ENCODE results near the gene DGUOK.
A peak's percentile ranks its signal among the peaks of the same experiment; 100 is the strongest.

Gene DGUOK

DNA sequence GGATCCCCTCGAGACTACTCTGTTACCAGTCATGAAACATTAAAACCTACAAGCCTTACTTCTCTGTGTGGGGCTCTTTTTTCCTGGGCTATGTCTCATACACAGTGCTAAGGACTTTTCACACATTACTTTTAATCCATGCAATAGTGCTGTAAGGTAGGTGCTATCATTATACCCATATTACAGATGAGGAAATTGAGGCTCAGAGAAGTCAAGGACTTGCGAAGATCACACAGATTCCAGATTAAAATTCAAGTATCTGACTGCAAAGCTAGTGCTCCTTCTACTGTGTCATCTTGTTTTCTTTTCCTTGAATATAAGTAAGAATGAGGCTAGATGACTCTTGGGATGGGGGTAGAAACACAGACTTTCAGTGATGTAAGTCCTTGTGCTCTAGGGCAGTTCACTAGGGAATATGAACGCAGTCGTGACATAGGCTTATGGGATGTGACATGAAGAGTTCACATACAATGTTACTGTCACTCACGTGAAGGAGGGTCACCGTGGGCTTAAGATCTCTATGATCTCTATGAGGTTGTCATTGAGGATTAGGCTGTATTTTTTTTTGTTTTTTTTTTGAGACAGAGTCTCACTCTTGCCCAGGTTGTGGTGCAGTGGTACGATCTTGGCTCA lies 7.0 kb upstream of the DGUOK start:
- no peak overlapping the region for H3K27ac ChIP-seq
- TF ChIP-seq, protein P1, sequence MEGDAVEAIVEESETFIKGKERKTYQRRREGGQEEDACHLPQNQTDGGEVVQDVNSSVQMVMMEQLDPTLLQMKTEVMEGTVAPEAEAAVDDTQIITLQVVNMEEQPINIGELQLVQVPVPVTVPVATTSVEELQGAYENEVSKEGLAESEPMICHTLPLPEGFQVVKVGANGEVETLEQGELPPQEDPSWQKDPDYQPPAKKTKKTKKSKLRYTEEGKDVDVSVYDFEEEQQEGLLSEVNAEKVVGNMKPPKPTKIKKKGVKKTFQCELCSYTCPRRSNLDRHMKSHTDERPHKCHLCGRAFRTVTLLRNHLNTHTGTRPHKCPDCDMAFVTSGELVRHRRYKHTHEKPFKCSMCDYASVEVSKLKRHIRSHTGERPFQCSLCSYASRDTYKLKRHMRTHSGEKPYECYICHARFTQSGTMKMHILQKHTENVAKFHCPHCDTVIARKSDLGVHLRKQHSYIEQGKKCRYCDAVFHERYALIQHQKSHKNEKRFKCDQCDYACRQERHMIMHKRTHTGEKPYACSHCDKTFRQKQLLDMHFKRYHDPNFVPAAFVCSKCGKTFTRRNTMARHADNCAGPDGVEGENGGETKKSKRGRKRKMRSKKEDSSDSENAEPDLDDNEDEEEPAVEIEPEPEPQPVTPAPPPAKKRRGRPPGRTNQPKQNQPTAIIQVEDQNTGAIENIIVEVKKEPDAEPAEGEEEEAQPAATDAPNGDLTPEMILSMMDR (conservative IDR thresholded peaks at IDR 0.05) = no peak

- no peak overlapping the region for H3K27ac ChIP-seq
- TF ChIP-seq, protein P1 (conservative IDR thresholded peaks at IDR 0.05) = peak; percentile 34; the same call in 1 of the 2 replicates
These were observed 5.8 kb upstream of the DGUOK start for GRCh38 chr2:73920577-73921545.

DNA sequence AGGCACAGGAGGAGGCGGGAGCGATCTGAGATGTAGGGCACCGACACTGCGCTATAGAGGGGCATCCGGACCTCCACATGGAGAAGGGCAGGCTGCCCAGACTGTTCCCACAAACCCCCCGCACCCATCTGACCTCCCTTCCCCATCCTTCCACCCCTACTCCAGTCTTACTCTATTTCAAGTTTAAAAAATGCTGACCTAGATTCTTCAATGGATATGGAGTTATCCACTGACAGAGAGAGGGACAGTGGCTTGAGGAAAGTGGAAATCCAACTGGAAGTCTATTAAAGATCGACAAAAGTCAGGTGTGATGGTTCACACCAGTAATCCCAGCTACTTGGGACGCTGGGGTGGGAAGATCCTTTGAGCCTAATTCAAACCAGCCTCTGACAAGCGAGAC lies 5.1 kb upstream of the DGUOK start:
- H3K27ac ChIP-seq = no peak overlapping the region
- TF ChIP-seq, protein P1 (conservative IDR thresholded peaks at IDR 0.05) = no peak

- no peak overlapping the region for H3K27ac ChIP-seq
- TF ChIP-seq, protein P1 (conservative IDR thresholded peaks at IDR 0.05) = no peak
These were observed 4.0 kb upstream of the DGUOK start for GRCh38 chr2:73922681-73923080.

DNA sequence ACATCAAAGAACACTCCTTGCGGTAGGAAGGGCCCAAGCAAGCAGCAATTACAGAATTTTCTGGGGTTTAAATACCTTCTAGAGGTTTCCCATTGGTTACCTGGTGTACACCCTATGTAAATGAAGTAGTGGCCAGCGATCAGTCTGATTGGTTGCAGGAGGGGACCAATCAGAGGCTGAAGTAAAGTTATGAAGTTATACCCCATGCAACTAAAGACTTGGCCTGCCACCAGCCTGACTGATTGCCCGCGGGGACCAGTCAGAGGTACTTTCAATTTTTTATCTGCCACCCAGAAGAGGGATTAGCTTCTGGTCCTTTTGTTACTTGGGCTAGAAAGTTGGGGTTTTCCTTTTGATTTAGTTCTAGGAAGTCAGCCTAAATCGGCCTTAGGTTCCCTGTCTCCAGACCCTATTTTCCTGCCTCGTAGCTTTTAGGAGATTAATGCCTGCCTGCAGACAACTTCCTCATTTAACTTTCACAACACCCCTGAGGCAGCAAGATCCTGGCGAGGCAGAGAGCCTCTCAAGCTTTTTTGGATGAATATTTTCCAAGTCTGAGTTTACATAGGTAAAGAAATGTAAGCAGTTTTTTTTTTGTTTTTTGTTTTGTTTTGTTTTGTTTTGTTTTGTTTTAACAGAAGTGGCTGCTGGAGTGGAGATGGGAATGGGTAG lies 1.5 kb upstream of the DGUOK start:
- TF ChIP-seq, protein P1 (conservative IDR thresholded peaks at IDR 0.05) = no peak

DNA sequence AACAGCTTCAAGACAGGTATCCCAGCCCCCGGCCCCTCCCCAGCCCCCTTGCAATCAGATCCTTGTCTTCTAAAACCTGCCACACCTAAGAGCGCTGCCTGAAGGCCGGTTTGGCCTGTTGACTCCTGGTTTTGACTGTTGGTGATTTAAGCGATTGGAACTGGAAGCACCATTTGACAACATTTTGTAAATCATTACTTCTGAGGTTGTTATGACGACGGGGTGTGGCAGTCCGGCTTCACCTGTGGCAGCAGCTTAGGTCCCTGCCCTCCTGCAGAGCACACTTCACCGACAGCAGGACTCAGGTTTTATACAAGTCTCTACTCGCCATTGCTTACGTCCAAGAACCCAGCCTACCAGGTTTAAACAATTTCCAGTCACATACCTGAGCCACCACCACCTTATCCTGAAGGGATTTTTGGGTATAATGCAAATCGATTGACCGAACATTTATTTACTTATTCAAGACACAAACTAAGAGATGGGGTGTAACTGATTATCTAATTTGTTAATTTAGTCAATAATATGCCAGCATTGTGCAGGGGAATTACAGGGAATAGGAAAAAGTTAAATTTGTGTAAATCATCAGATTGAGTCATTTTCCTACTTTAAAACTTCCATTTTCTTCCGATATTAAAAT lies 707 bp upstream of the DGUOK start:
- H3K27ac ChIP-seq = peak overlapping the region; percentile 88
- TF ChIP-seq, protein P1 (conservative IDR thresholded peaks at IDR 0.05) = no peak

More for the DNA sequence above, 1.5 kb upstream of the DGUOK start:
- H3K27ac ChIP-seq = no peak overlapping the region

All from VCaP (cell line).